IMR-90 (cell line): ENCODE measurements around the gene STRA6.
A peak's percentile ranks its signal among the peaks of the same experiment; 100 is the strongest.

Source experiments
- CTCF ChIP-seq: conservative IDR thresholded peaks from 2 replicates; pipeline ENCODE4 v1.5.1; 2012; ENCODE audit warnings: mild to moderate bottlenecking, low read depth, low read length, improper control_type of control experiment
- MXI1 ChIP-seq: IDR thresholded peaks from 2 replicates; pipeline ENCODE4 v1.6.1; 2012; ENCODE audit warnings: low read depth, mild to moderate bottlenecking, low read length, moderate library complexity, borderline replicate concordance
- SMC3 ChIP-seq: fragments of 150-350 bp; IDR thresholded peaks from 2 replicates; pipeline ENCODE4 v1.6.1; 2016; ENCODE audit warnings: low read depth, mild to moderate bottlenecking, antibody characterized with exemption, low read length, moderate library complexity

DNA sequence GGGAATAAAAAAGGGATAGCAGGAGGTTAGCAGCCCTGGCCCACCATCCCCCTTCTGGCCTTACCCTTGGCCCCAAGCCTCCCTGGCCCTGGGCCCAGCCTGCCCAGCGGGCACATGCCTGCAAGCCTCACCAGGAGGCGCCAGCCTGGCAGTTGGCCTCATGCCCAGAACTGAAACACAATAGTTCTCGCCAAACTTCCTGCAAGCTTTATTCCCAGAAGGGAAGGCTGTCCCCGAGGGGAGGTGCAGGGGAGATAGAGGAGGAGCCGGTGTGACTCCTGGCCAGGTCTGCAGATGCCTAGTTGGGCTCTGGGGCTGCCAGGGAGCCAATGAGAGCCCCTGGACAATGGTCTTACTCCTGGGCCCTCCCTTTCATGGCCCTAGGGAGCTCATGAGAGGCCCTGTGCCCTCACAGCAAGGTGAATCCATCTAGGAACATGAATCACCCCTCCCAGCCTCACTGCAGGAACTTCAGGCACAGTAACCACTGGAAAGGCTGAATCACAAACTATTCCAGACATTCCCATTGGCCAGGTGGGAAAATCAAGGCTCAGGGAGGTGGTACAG, 37.5 kb upstream of the STRA6 start:
- TF ChIP-seq CTCF (peak; percentile 35), SMC3 (0 out of 2 replicates have a peak, but pooled peaks have one; percentile 15), MXI1 (no peak)
